ENCODE measurements around the gene SAMD9L.

SAMD9L gene

GRCh38 chr7:93178213-93178612 lies 30.0 kb upstream of the SAMD9L start:
- TF ChIP-seq, protein P1, sequence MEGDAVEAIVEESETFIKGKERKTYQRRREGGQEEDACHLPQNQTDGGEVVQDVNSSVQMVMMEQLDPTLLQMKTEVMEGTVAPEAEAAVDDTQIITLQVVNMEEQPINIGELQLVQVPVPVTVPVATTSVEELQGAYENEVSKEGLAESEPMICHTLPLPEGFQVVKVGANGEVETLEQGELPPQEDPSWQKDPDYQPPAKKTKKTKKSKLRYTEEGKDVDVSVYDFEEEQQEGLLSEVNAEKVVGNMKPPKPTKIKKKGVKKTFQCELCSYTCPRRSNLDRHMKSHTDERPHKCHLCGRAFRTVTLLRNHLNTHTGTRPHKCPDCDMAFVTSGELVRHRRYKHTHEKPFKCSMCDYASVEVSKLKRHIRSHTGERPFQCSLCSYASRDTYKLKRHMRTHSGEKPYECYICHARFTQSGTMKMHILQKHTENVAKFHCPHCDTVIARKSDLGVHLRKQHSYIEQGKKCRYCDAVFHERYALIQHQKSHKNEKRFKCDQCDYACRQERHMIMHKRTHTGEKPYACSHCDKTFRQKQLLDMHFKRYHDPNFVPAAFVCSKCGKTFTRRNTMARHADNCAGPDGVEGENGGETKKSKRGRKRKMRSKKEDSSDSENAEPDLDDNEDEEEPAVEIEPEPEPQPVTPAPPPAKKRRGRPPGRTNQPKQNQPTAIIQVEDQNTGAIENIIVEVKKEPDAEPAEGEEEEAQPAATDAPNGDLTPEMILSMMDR (IDR thresholded peaks at IDR 0.05; ENCODE audit: insufficient read depth, low read depth, low read length, missing control alignments) = no peak
- no peak overlapping the region for H3K4me3 ChIP-seq (ENCODE audit: low read depth, low read length)
- DNase-seq (ENCODE audit: low read depth) = no peak

- no peak for DNase-seq (ENCODE audit: low read depth)
- no peak overlapping the region for H3K4me3 ChIP-seq (ENCODE audit: low read depth, low read length)
- TF ChIP-seq, protein P1 (IDR thresholded peaks at IDR 0.05; ENCODE audit: insufficient read depth, low read depth, low read length, missing control alignments) = no peak
Measured at GRCh38 chr7:93176992-93177580, 28.9 kb upstream of the SAMD9L start.

DNA sequence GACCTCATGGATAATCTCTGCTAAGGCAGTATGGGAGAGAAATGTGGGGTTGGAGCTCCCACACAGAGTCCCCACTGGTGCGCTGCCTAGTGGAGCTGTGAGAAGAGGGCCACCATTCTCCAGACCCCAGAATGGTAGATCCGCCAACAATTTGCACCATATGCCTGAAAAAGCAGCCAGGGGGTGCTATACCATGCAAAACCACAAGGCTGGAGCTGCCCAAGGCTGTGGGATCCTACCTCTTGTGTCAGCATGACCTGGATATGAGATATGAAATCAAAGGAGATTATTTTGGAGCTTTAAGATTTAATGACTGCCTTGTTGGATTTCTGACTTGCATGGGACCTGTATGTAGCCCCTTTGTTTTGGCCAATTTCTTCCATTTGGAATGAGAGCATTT lies 27.0 kb upstream of the SAMD9L start:
- no peak overlapping the region for H3K4me3 ChIP-seq (ENCODE audit: low read depth, low read length)
- TF ChIP-seq, protein P1 (IDR thresholded peaks at IDR 0.05; ENCODE audit: insufficient read depth, low read depth, low read length, missing control alignments) = no peak
- DNase-seq (ENCODE audit: low read depth) = no peak

DNA sequence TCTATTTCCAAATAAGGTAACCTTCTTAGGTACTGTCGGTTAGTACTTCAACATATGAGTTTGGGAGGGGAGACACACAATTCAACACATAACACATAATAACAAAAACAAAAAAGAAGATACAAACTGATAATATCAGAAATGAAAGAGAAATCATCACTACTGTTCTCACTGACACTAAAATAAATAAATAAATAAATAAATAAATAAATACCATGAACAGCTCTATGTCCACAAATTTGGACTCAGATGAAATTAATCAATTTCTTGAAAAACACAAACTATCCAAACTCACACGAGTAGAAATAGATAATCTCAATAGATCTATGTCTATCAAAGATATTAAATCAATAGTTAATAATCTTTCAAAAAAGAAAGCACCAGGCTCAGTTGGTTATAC lies 24.5 kb upstream of the SAMD9L start:
- TF ChIP-seq, protein P1 (IDR thresholded peaks at IDR 0.05; ENCODE audit: insufficient read depth, low read depth, low read length, missing control alignments) = no peak
- H3K4me3 ChIP-seq (ENCODE audit: low read depth, low read length) = no peak overlapping the region
- DNase-seq (ENCODE audit: low read depth) = no peak

DNA sequence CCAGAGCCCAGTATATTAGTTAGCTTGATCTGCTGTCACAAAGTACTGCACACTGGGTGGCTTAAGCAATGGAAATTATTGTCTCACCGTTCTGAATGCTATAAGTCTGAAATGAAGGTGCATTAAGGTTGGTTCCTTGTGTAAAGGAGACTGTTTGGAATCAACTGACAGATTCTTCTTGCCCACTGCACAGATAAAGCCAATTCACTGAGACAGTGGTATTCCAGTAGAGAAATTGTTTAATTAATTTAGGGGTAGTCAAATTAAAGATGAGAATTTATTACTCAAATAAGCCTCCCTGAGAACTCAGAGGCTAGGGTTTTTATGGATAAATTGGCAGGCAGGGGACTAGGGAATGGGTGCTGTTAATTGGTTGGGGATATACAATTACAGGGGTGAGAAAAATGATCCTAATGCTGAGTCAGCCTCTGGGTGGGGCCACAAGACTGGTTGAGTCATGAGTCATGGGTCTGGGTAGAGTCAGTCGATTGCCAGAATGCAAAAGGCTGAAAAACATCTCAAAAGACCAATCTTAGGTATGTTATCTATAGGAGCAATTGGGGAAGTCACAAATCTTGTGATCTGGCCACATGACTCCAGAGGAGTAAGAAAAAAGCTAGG lies 23.5 kb upstream of the SAMD9L start:
- no peak for DNase-seq (ENCODE audit: low read depth)
- TF ChIP-seq, protein P1 (IDR thresholded peaks at IDR 0.05; ENCODE audit: insufficient read depth, low read depth, low read length, missing control alignments) = no peak

GRCh38 chr7:93165447-93165846 lies 17.3 kb upstream of the SAMD9L start:
- peak; percentile 73 for DNase-seq (ENCODE audit: low read depth)
- H3K4me3 ChIP-seq (ENCODE audit: low read depth, low read length) = no peak overlapping the region
- TF ChIP-seq, protein P1 (IDR thresholded peaks at IDR 0.05; ENCODE audit: insufficient read depth, low read depth, low read length, missing control alignments) = no peak

More for the DNA sequence above, 23.5 kb upstream of the SAMD9L start:
- H3K4me3 ChIP-seq (ENCODE audit: low read depth, low read length) = no peak overlapping the region

DNA sequence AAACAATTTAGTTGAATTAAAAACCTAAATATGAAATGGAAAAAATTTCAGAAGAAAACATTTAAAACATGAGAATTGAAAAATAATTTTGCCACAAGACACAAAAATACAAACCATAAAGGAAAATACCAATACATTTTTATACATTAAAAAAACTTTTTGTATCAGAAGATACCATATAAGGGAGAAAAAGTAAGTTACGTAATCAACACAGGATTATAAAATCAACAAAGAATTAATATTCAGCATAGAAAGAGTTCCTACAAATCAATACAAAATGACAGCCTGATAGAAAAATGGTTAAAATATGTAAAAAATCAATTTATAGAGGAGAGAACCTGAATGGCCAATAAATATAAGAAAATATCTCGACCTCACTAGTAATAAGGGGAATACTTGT lies 16.6 kb upstream of the SAMD9L start:
- TF ChIP-seq, protein P1 (IDR thresholded peaks at IDR 0.05; ENCODE audit: insufficient read depth, low read depth, low read length, missing control alignments) = no peak
- H3K4me3 ChIP-seq (ENCODE audit: low read depth, low read length) = no peak overlapping the region
- DNase-seq (ENCODE audit: low read depth) = no peak
